ENCODE data around the gene PHC3. TPM values are rescaled to one million over a fixed set of nuclear protein-coding genes. Genes with fewer than 3 reads are reported as not detected.
A peak's percentile ranks its signal among the peaks of the same experiment; 100 is the strongest.

PHC3 gene
- total and polyA plus RNA-seq, 2 experiments from 2014 or later: 24.5 to 25.2 TPM

DNA sequence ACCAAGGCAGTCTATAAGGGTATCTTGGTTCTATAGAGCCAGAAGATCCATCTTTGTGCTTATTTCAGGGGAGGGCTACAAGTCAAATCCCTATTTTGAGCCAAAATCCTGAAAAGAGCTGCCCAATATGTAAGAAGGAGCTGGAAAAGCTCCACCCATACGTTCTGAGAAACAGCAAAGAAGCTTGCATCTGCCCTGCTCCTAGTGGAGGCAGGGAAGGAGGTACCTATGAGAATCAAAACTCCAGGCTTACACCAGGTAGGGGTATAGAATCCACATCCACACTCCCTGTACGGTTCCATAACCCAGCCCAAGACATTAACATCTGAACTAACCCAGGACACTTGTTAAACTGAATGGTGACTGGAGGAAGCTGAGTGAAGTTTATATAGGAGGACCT is 30.0 kb downstream of the PHC3 start:
- no peak for DNase-seq (ENCODE audit: low read depth in 1 of 2, low spot score in 1 of 2)
- Histone ChIP-seq H3K4me1 (ENCODE audit: low read depth) (peaks cover 11% of the 10 kb centered on the region), H3K27ac (no peak overlapping the region), H3K27me3 (no peaks in the 10 kb centered on the region), H3K36me3 (peaks cover 3% of the 10 kb centered on the region), H3K9me3 (ENCODE audit: low read depth) (no peaks in the 10 kb centered on the region), H3K4me3 (no peak overlapping the region)
- TF ChIP-seq, protein P1, sequence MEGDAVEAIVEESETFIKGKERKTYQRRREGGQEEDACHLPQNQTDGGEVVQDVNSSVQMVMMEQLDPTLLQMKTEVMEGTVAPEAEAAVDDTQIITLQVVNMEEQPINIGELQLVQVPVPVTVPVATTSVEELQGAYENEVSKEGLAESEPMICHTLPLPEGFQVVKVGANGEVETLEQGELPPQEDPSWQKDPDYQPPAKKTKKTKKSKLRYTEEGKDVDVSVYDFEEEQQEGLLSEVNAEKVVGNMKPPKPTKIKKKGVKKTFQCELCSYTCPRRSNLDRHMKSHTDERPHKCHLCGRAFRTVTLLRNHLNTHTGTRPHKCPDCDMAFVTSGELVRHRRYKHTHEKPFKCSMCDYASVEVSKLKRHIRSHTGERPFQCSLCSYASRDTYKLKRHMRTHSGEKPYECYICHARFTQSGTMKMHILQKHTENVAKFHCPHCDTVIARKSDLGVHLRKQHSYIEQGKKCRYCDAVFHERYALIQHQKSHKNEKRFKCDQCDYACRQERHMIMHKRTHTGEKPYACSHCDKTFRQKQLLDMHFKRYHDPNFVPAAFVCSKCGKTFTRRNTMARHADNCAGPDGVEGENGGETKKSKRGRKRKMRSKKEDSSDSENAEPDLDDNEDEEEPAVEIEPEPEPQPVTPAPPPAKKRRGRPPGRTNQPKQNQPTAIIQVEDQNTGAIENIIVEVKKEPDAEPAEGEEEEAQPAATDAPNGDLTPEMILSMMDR (IDR thresholded peaks at IDR 0.05; ENCODE audit: low read depth, low read length): no peak

DNA sequence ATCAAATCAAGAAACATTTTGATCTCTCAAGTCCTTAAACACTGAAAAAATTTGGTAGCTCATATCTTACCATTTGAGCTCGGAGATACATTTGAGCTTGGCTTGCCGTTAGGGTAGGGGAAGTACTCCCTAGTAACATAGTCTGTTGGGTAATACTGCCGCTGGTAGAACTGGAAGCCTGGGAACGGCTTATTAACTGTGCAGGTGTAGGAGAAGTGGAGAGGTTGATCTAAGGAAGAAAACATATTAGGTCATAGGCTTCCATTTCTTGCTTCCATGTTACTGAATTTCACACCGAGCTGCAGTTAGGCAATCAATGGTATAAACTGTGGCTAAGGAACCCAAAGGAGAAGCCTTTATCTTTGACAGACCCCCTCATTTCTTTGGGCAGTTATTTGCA is 32.5 kb downstream of the PHC3 start:
- no peak overlapping the region for H3K27ac ChIP-seq
- H3K36me3 ChIP-seq: peaks cover 10% of the 10 kb centered on the region
- H3K27me3 ChIP-seq: no peaks in the 10 kb centered on the region
- no peak overlapping the region for H3K4me3 ChIP-seq
- no peak for DNase-seq (ENCODE audit: low read depth in 1 of 2, low spot score in 1 of 2)
- H3K9me3 ChIP-seq (ENCODE audit: low read depth): no peaks in the 10 kb centered on the region
- no peaks in the 10 kb centered on the region for H3K4me1 ChIP-seq (ENCODE audit: low read depth)
- TF ChIP-seq, protein P1 (IDR thresholded peaks at IDR 0.05; ENCODE audit: low read depth, low read length): no peak

DNA sequence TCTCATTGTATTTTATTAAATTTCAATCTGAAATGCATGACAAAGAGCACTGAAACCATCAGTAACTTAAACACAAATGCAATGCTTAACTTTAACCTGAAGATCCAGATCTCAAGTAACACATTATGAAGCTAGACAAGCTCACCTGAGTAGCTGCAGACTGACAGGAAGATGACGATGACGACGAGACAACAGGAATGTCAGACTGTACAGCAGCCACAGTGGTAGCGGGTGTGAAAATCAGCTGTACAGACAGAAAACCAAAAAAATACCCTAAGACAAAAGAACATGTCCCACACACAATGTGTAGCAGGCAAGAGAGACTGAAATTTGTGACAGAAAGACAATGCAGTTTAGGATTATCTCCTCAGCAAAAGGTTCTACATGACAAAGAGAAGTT is 36.3 kb downstream of the PHC3 start:
- H3K27me3 ChIP-seq: no peaks in the 10 kb centered on the region
- H3K4me1 ChIP-seq (ENCODE audit: low read depth): no peaks in the 10 kb centered on the region
- H3K27ac ChIP-seq: no peak overlapping the region
- DNase-seq (ENCODE audit: low read depth in 1 of 2, low spot score in 1 of 2): no peak
- H3K9me3 ChIP-seq (ENCODE audit: low read depth): no peaks in the 10 kb centered on the region
- H3K4me3 ChIP-seq: no peak overlapping the region
- H3K36me3 ChIP-seq: peaks cover 14% of the 10 kb centered on the region
- TF ChIP-seq, protein P1 (IDR thresholded peaks at IDR 0.05; ENCODE audit: low read depth, low read length): no peak

DNA sequence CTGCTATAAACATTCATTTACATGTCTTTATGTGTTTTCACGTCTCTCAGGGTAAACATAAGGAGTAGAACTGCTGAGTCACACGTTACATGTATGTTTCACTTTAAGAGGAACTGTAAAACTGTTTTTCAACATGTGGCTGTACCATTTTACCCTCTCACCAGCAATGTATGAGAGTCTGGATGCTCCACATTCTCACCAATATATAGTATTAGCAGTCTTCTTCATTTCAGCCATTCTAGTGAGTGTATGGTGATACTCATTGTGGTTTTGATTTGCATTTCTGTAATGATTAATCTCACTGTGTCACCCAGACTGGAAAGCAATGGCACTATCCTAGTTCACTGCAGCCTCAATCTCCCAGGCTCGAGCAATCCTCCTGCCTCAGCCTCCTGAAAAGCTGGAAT is 37.1 kb downstream of the PHC3 start:
- DNase-seq (ENCODE audit: low read depth in 1 of 2, low spot score in 1 of 2): no peak
- no peaks in the 10 kb centered on the region for H3K9me3 ChIP-seq (ENCODE audit: low read depth)
- no peaks in the 10 kb centered on the region for H3K4me1 ChIP-seq (ENCODE audit: low read depth)
- H3K27ac ChIP-seq: no peak overlapping the region
- peaks cover 11% of the 10 kb centered on the region for H3K36me3 ChIP-seq
- TF ChIP-seq, protein P1 (IDR thresholded peaks at IDR 0.05; ENCODE audit: low read depth, low read length): no peak
- H3K4me3 ChIP-seq: no peak overlapping the region
- H3K27me3 ChIP-seq: no peaks in the 10 kb centered on the region

DNA sequence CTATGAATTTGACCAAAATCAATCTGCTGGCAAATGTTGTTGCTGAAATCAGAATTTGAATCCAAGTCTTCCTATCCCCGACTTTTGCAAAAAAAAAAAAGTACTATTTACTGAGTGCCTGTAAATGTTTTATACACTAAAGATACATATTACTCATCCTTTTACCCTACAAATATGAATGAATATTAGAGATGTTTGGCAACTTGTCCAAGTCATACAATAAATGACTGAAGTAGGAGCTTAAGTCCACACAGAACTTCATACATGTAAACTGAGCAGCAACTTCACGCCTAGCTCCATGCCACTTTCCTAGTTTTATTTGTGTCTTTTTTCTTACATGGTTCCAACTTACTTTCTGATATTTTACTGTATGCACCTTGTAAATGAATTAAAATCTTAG is 39.2 kb downstream of the PHC3 start:
- H3K4me3 ChIP-seq: no peak overlapping the region
- H3K9me3 ChIP-seq (ENCODE audit: low read depth): no peaks in the 10 kb centered on the region
- peaks cover 11% of the 10 kb centered on the region for H3K36me3 ChIP-seq
- H3K27ac ChIP-seq: no peak overlapping the region
- TF ChIP-seq, protein P1 (IDR thresholded peaks at IDR 0.05; ENCODE audit: low read depth, low read length): no peak
- no peaks in the 10 kb centered on the region for H3K27me3 ChIP-seq
- no peak for DNase-seq (ENCODE audit: low read depth in 1 of 2, low spot score in 1 of 2)
- no peaks in the 10 kb centered on the region for H3K4me1 ChIP-seq (ENCODE audit: low read depth)

DNA sequence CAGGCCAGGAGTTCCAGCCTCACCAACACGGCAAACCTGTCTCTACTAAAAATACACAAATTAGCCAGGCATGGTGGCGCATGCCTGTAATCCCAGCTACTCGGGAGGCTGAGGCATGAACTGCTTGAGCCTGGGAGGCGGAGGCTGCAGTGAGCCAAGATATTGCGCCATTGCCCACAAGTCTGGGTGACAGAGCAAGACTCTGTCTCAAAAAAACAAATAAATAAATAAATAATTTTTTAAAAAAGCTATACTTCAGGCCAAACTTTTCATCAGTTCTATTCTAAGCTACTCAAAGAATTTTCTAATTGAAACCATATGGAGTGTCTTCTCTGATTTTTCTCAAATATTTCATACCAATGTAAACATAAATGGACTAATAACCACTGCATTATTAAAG is 43.5 kb downstream of the PHC3 start:
- TF ChIP-seq, protein P1 (IDR thresholded peaks at IDR 0.05; ENCODE audit: low read depth, low read length): no peak

More for the DNA sequence above, 43.5 kb downstream of the PHC3 start:
- H3K4me1 ChIP-seq (ENCODE audit: low read depth): no peaks in the 10 kb centered on the region
- no peak overlapping the region for H3K4me3 ChIP-seq
- no peak overlapping the region for H3K27ac ChIP-seq
- DNase-seq (ENCODE audit: low read depth in 1 of 2, low spot score in 1 of 2): peak in 1 of 2 donors; percentile 28
- H3K9me3 ChIP-seq (ENCODE audit: low read depth): no peaks in the 10 kb centered on the region
- peaks cover 16% of the 10 kb centered on the region for H3K36me3 ChIP-seq
- H3K27me3 ChIP-seq: no peaks in the 10 kb centered on the region

Measured in cardiac muscle cell (in vitro differentiated cells and primary cell).